HUES48 (cell line): Measurements from ENCODE around the gene SLC35E3.

Experiments
- H3K27ac ChIP-seq: one replicate; pipeline ENCODE4 v1.7.0; 2013; ENCODE audit warnings: low read depth, low read length, inconsistent platforms
- H3K27me3 ChIP-seq: 2 replicates; pipeline ENCODE4 v1.6.1; 2013; ENCODE audit warnings: mild to moderate bottlenecking, low read length; ENCODE audit not compliant: control insufficient read depth, insufficient read depth
- H3K36me3 ChIP-seq: 2 replicates; pipeline ENCODE4 v1.6.1; 2013; ENCODE audit warnings: low read length; ENCODE audit not compliant: control insufficient read depth, insufficient read depth
- H3K4me1 ChIP-seq: 2 replicates; pipeline ENCODE4 v1.6.1; 2013; ENCODE audit warnings: mild to moderate bottlenecking, low read length; ENCODE audit not compliant: control insufficient read depth, insufficient read depth
- H3K4me3 ChIP-seq: 2 replicates; pipeline ENCODE4 v1.5.1; 2013; ENCODE audit warnings: mild to moderate bottlenecking, low read depth, low read length
- H3K9ac ChIP-seq: 2 replicates; pipeline ENCODE4 v1.6.1; 2013; ENCODE audit warnings: mild to moderate bottlenecking, low read depth, low read length, moderate library complexity
- H3K9me3 ChIP-seq: 2 replicates; pipeline ENCODE4 v1.6.1; 2013; ENCODE audit warnings: low read length; ENCODE audit not compliant: control insufficient read depth, insufficient read depth

The SLC35E3 gene

DNA sequence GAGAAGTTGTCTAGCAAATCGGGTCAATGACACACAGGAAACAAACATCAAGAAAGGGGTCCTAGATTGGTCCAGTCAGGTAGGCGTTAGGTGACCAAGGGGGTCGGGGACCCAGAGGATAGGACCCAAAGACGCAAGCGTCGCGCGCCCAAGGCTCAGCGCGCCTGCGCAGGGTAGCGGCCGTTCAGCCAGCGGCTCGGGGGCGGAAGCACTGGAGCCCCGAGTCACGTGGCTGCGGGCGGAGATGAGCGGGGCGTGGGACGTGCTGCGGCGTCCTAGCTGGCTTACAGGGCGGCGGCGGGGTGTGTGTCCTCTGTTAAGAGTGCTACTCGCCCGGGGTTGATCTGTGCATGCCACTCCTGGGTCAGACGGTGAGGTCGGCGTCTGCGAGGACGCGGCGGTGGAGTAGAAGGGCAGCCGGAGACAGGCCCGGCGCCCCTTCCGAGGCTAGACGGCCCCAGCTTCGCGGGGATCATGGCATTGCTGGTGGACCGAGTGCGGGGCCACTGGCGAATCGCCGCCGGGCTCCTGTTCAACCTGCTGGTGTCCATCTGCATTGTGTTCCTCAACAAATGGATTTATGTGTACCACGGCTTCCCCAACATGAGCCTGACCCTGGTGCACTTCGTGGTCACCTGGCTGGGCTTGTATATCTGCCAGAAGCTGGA lies at the start of gene SLC35E3:
Gene SLC35E3 (plus strand): TSS at position 273 of the 668 bp plus-strand sequence. CDS start 202 bp downstream, at position 475.
- Histone ChIP-seq H3K4me3 (peak within 1 kb of the TSS; percentile 91), H3K27me3 (no peaks in the 10 kb centered on the region), H3K27ac (peak within 1 kb of the TSS; percentile 84), H3K9ac (peak within 1 kb of the TSS; percentile 70), H3K36me3 (peaks cover 51% of the 10 kb centered on the region), H3K4me1 (peaks cover 13% of the 10 kb centered on the region), H3K9me3 (no peaks in the 10 kb centered on the region)

- Histone ChIP-seq H3K27me3 (no peaks in the 10 kb centered on the region), H3K4me3 (no peak overlapping the region), H3K36me3 (peaks cover 87% of the 10 kb centered on the region), H3K9me3 (no peaks in the 10 kb centered on the region), H3K27ac (no peak overlapping the region), H3K9ac (no peak overlapping the region), H3K4me1 (no peaks in the 10 kb centered on the region)
These were observed 46.5 kb upstream of the SLC35E3 start for GRCh38 chr12:68699486-68699885.

GRCh38 chr12:68727776-68728175 lies 18.2 kb upstream of the SLC35E3 start:
- Histone ChIP-seq H3K9me3 (no peaks in the 10 kb centered on the region), H3K4me1 (no peaks in the 10 kb centered on the region), H3K4me3 (no peak overlapping the region), H3K27me3 (no peaks in the 10 kb centered on the region), H3K27ac (no peak overlapping the region), H3K9ac (no peak overlapping the region), H3K36me3 (peaks cover 87% of the 10 kb centered on the region)

GRCh38 chr12:68733661-68734071 lies 12.3 kb upstream of the SLC35E3 start:
- H3K27me3 ChIP-seq: no peaks in the 10 kb centered on the region
- no peaks in the 10 kb centered on the region for H3K9me3 ChIP-seq
- H3K4me3 ChIP-seq: no peak overlapping the region
- H3K9ac ChIP-seq: no peak overlapping the region
- H3K27ac ChIP-seq: peak overlapping the region; percentile 9
- H3K36me3 ChIP-seq: peaks cover 84% of the 10 kb centered on the region
- H3K4me1 ChIP-seq: no peaks in the 10 kb centered on the region

GRCh38 chr12:68739891-68740290 lies 6.1 kb upstream of the SLC35E3 start:
- Histone ChIP-seq H3K27me3 (no peaks in the 10 kb centered on the region), H3K4me3 (no peak overlapping the region), H3K4me1 (no peaks in the 10 kb centered on the region), H3K36me3 (peaks cover 78% of the 10 kb centered on the region), H3K9ac (no peak overlapping the region), H3K9me3 (no peaks in the 10 kb centered on the region), H3K27ac (no peak overlapping the region)

DNA sequence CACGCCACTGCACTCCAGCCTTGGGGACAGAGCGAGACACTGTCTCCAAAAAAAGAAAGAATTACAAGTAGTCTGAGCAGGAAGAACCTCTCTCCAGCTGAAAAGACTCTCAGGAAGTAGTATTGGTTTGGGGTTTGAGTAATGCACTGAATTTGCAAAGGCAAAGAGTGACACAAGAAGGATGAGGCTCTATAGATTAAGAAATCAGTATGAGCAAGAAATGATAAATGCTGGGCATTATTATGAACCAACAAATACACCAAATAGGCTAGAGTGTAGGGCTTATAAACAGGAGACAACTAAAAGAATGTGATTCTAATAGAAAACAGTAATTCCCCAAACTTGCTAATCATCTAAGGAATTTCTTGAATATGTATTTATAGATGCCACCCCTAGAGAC lies 2.6 kb upstream of the SLC35E3 start:
- Histone ChIP-seq H3K27me3 (no peaks in the 10 kb centered on the region), H3K4me1 (peaks cover 13% of the 10 kb centered on the region), H3K9me3 (no peaks in the 10 kb centered on the region), H3K9ac (no peak overlapping the region), H3K36me3 (peaks cover 52% of the 10 kb centered on the region), H3K4me3 (no peak overlapping the region), H3K27ac (no peak overlapping the region)

GRCh38 chr12:68745376-68745903 lies 536 bp upstream of the SLC35E3 start:
- peaks cover 13% of the 10 kb centered on the region for H3K4me1 ChIP-seq
- 0 out of 2 replicates have a peak overlapping the region, but pooled peaks have one; percentile 39 for H3K9ac ChIP-seq
- no peaks in the 10 kb centered on the region for H3K9me3 ChIP-seq
- H3K27ac ChIP-seq: peak overlapping the region; percentile 44
- H3K4me3 ChIP-seq: peak overlapping the region; percentile 91
- peaks cover 50% of the 10 kb centered on the region for H3K36me3 ChIP-seq
- H3K27me3 ChIP-seq: no peaks in the 10 kb centered on the region

GRCh38 chr12:68746572-68747180 lies 700 bp downstream of the SLC35E3 start:
- no peaks in the 10 kb centered on the region for H3K27me3 ChIP-seq
- H3K9me3 ChIP-seq: no peaks in the 10 kb centered on the region
- peak overlapping the region; percentile 91 for H3K4me3 ChIP-seq
- peaks cover 13% of the 10 kb centered on the region for H3K4me1 ChIP-seq
- H3K36me3 ChIP-seq: peaks cover 46% of the 10 kb centered on the region
- H3K27ac ChIP-seq: peak overlapping the region; percentile 84
- peak overlapping the region; percentile 70 for H3K9ac ChIP-seq

- Histone ChIP-seq H3K9me3 (no peaks in the 10 kb centered on the region), H3K36me3 (peaks cover 51% of the 10 kb centered on the region), H3K4me1 (peaks cover 13% of the 10 kb centered on the region), H3K27me3 (no peaks in the 10 kb centered on the region), H3K27ac (no peak overlapping the region), H3K4me3 (no peak overlapping the region), H3K9ac (no peak overlapping the region)
These were observed 3.5 kb downstream of the SLC35E3 start for GRCh38 chr12:68749443-68749842.

DNA sequence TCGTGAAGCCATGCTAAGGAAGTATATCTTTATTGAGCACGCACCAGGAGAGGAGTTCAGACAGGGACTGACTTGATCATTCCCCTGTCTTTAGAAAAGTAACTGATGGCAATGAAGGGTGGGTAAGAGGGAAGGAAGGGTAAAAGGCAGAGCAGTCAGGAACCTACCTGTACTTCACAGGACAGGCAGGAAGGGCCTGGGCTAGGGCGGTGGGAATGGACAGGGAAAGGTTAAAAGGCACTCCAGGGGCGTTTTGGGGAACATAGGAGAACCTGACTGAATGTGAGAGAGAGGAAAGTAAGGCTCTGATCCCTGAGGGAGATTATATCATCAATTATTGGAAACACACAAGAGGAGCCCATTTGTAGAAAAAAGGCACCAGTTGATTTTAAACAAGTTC lies 3.9 kb downstream of the SLC35E3 start:
- Histone ChIP-seq H3K27me3 (no peaks in the 10 kb centered on the region), H3K4me1 (peaks cover 13% of the 10 kb centered on the region), H3K27ac (no peak overlapping the region), H3K9ac (no peak overlapping the region), H3K36me3 (peaks cover 55% of the 10 kb centered on the region), H3K9me3 (no peaks in the 10 kb centered on the region), H3K4me3 (no peak overlapping the region)

GRCh38 chr12:68750506-68750905 lies 4.5 kb downstream of the SLC35E3 start:
- no peak overlapping the region for H3K9ac ChIP-seq
- no peaks in the 10 kb centered on the region for H3K9me3 ChIP-seq
- no peak overlapping the region for H3K4me3 ChIP-seq
- peaks cover 11% of the 10 kb centered on the region for H3K4me1 ChIP-seq
- H3K27me3 ChIP-seq: no peaks in the 10 kb centered on the region
- H3K27ac ChIP-seq: no peak overlapping the region
- H3K36me3 ChIP-seq: peaks cover 62% of the 10 kb centered on the region
